A549 (cell line): ENCODE measurements around the gene DIP2C.

ENCODE experiments used
- CEBPB ChIP-seq, 2 experiments: fragments of >200 bp in 1 of 2; sonication (Bioruptor Twin) in 1 of 2; formaldehyde crosslinking in 1 of 2; IDR thresholded peaks; 2 replicates each; pipeline ENCODE4 v1.6.1; 2012 to 2016
- EP300 ChIP-seq, 2 experiments: fragments of >200 bp; sonication (Bioruptor Twin); formaldehyde crosslinking; IDR thresholded peaks; 2 replicates in 1 of 2; 3 replicates in 1 of 2; pipeline ENCODE4 v1.6.1; 2016 to 2017
- FOSL2 ChIP-seq, 2 experiments: fragments of 450-650 bp in 1 of 2; fragments of >200 bp in 1 of 2; sonication (Bioruptor Twin) in 1 of 2; formaldehyde crosslinking; IDR thresholded peaks; 2 replicates each; pipeline versions ENCODE4 v1.5.0 to v1.6.1; 2016 to 2020; ENCODE audit warnings: mild to moderate bottlenecking in 1 of 2, moderate library complexity in 1 of 2
- POLR2A ChIP-seq: IDR thresholded peaks from 2 replicates; pipeline ENCODE4 v1.6.1; 2012; ENCODE audit warnings: mild to moderate bottlenecking, low read length
- RAD21 ChIP-seq, 2 experiments: fragments of >200 bp in 1 of 2; sonication (Bioruptor Twin) in 1 of 2; formaldehyde crosslinking in 1 of 2; IDR thresholded peaks in 1 of 2; conservative IDR thresholded peaks in 1 of 2; 2 replicates in 1 of 2; 3 replicates in 1 of 2; pipeline ENCODE4 v1.6.1; 2012 to 2018; ENCODE audit warnings: inconsistent platforms in 1 of 2
- RCOR1 ChIP-seq: fragments of 150-350 bp; IDR thresholded peaks from 2 replicates; pipeline ENCODE4 v1.6.1; 2014; ENCODE audit warnings: antibody characterized with exemption, low read length, low read depth
- TF ChIP-seq, protein P1 (sequence below): IDR thresholded peaks from 2 replicates; pipeline ENCODE4 v1.6.1; 2012
- TF ChIP-seq, protein P2 (sequence below): fragments of 200-600 bp; sonication (generic); IDR thresholded peaks from 2 replicates; pipeline ENCODE4 v1.6.1; 2016; ENCODE audit warnings: antibody characterized with exemption, mild to moderate bottlenecking, moderate library complexity
- TF ChIP-seq, protein P3 (sequence below): fragments of >200 bp; sonication (Bioruptor Twin); formaldehyde crosslinking; IDR thresholded peaks from 3 replicates; pipeline ENCODE4 v1.5.1; 2016
- TF ChIP-seq, protein P4 (sequence below): fragments of 150-350 bp; IDR thresholded peaks from 2 replicates; pipeline ENCODE4 v1.6.1; 2014; ENCODE audit warnings: low read depth, mild to moderate bottlenecking, low read length
- TF ChIP-seq, protein P5 (sequence below): fragments of 450-650 bp; IDR thresholded peaks from 2 replicates; pipeline ENCODE4 v1.6.1; 2014; ENCODE audit warnings: antibody characterized with exemption

DNA sequence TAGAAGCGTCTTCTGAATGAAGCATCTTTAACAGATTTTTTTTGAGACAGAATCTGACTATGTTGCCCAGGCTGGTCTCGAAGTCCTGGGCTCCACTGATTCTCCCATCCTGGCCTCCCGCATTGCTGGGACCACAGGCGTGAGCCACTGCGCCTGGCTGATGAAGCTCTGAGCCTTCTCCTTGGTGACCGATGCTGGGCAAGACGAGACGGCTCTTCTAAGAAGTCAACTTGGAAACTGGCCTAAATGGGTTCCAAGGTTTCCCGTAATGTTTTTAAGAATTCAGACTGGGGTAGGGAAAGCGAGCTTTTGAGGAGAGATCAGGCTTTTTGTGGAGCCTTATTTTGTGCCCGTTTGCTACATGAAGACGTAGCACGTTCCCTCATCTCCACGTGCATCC is 329.7 kb downstream of the DIP2C start:
- TF ChIP-seq, protein P1, sequence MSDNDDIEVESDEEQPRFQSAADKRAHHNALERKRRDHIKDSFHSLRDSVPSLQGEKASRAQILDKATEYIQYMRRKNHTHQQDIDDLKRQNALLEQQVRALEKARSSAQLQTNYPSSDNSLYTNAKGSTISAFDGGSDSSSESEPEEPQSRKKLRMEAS = no peak
- TF ChIP-seq, protein P2, sequence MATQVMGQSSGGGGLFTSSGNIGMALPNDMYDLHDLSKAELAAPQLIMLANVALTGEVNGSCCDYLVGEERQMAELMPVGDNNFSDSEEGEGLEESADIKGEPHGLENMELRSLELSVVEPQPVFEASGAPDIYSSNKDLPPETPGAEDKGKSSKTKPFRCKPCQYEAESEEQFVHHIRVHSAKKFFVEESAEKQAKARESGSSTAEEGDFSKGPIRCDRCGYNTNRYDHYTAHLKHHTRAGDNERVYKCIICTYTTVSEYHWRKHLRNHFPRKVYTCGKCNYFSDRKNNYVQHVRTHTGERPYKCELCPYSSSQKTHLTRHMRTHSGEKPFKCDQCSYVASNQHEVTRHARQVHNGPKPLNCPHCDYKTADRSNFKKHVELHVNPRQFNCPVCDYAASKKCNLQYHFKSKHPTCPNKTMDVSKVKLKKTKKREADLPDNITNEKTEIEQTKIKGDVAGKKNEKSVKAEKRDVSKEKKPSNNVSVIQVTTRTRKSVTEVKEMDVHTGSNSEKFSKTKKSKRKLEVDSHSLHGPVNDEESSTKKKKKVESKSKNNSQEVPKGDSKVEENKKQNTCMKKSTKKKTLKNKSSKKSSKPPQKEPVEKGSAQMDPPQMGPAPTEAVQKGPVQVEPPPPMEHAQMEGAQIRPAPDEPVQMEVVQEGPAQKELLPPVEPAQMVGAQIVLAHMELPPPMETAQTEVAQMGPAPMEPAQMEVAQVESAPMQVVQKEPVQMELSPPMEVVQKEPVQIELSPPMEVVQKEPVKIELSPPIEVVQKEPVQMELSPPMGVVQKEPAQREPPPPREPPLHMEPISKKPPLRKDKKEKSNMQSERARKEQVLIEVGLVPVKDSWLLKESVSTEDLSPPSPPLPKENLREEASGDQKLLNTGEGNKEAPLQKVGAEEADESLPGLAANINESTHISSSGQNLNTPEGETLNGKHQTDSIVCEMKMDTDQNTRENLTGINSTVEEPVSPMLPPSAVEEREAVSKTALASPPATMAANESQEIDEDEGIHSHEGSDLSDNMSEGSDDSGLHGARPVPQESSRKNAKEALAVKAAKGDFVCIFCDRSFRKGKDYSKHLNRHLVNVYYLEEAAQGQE = no peak
- TF ChIP-seq, protein P3, sequence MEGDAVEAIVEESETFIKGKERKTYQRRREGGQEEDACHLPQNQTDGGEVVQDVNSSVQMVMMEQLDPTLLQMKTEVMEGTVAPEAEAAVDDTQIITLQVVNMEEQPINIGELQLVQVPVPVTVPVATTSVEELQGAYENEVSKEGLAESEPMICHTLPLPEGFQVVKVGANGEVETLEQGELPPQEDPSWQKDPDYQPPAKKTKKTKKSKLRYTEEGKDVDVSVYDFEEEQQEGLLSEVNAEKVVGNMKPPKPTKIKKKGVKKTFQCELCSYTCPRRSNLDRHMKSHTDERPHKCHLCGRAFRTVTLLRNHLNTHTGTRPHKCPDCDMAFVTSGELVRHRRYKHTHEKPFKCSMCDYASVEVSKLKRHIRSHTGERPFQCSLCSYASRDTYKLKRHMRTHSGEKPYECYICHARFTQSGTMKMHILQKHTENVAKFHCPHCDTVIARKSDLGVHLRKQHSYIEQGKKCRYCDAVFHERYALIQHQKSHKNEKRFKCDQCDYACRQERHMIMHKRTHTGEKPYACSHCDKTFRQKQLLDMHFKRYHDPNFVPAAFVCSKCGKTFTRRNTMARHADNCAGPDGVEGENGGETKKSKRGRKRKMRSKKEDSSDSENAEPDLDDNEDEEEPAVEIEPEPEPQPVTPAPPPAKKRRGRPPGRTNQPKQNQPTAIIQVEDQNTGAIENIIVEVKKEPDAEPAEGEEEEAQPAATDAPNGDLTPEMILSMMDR = no peak
- TF ChIP-seq POLR2A = no peak
- no peak for TF ChIP-seq RAD21 (conservative IDR thresholded peaks at IDR 0.05 in 1 of 2, IDR thresholded peaks at IDR 0.05 in 1 of 2)
- no peak for TF ChIP-seq RCOR1
- no peak for TF ChIP-seq CEBPB (IDR thresholded peaks at IDR 0.05)
- TF ChIP-seq, protein P4, sequence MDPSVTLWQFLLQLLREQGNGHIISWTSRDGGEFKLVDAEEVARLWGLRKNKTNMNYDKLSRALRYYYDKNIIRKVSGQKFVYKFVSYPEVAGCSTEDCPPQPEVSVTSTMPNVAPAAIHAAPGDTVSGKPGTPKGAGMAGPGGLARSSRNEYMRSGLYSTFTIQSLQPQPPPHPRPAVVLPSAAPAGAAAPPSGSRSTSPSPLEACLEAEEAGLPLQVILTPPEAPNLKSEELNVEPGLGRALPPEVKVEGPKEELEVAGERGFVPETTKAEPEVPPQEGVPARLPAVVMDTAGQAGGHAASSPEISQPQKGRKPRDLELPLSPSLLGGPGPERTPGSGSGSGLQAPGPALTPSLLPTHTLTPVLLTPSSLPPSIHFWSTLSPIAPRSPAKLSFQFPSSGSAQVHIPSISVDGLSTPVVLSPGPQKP = no peak
- no peak for TF ChIP-seq EP300 (IDR thresholded peaks at IDR 0.05)
- TF ChIP-seq, protein P5, sequence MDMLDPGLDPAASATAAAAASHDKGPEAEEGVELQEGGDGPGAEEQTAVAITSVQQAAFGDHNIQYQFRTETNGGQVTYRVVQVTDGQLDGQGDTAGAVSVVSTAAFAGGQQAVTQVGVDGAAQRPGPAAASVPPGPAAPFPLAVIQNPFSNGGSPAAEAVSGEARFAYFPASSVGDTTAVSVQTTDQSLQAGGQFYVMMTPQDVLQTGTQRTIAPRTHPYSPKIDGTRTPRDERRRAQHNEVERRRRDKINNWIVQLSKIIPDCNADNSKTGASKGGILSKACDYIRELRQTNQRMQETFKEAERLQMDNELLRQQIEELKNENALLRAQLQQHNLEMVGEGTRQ = no peak
- no peak for TF ChIP-seq FOSL2 (IDR thresholded peaks at IDR 0.05)
- no peak for TF ChIP-seq FOSL2 (CRISPR knock-in tag; IDR thresholded peaks at IDR 0.05)
